Activated CD4-positive, alpha-beta T cell treated with anti-CD3 and anti-CD28 coated beads for 36 hours (primary cell): ENCODE results near the gene WDR90. TPM values are rescaled to one million over a fixed set of nuclear protein-coding genes. Genes with fewer than 3 reads are reported as not detected.

Experiments used
- ATAC-seq: fragments of 200-7000 bp; cut with Tn5 transposase; one replicate; pipeline ENCODE4 v1.10.0; 2021; ENCODE audit warnings: mild to moderate bottlenecking, moderate library complexity
- CTCF ChIA-PET: fragments of 350-600 bp; sonication (Branson Sonifier 250); formaldehyde crosslinking; loops from one replicate; lab custom pipeline; 2021; ENCODE audit warnings: antibody characterized with exemption; lab: Charles Lee
- POLR2A ChIA-PET: fragments of 350-600 bp; sonication (Branson Sonifier 250); formaldehyde crosslinking; loops from one replicate; lab custom pipeline; 2021; ENCODE audit warnings: antibody characterized with exemption, inconsistent platforms; lab: Charles Lee
- DNase-seq: peaks from one replicate; pipeline ENCODE4 v3.0.0-alpha.2; 2020
- H3K27ac Mint-ChIP-seq: one replicate; pipeline ENCODE4 v1.8.0; 2021; ENCODE audit warnings: mixed read lengths
- H3K27me3 Mint-ChIP-seq: one replicate; pipeline ENCODE4 v1.8.0; 2021; ENCODE audit warnings: mixed read lengths
- H3K36me3 Mint-ChIP-seq: one replicate; pipeline ENCODE4 v1.8.0; 2021; ENCODE audit warnings: low read depth, mixed read lengths
- H3K4me1 Mint-ChIP-seq: one replicate; pipeline ENCODE4 v1.8.0; 2021; ENCODE audit warnings: mixed read lengths
- H3K4me3 Mint-ChIP-seq: one replicate; pipeline ENCODE4 v1.8.0; 2021; ENCODE audit warnings: mild to moderate bottlenecking, moderate library complexity, mixed read lengths
- H3K9me3 Mint-ChIP-seq: one replicate; pipeline ENCODE4 v1.8.0; 2021; ENCODE audit warnings: low read depth, mixed read lengths
- intact Hi-C, 2 experiments: fragments of 100-400 bp; cut with DNase I in 1 of 2; cut with micrococcal nuclease in 1 of 2; formaldehyde crosslinking; loops; one replicate each; pipeline versions ENCODE4 v1.14.2 to v1.15.1; 2022 to 2024; cut with DNase I, micrococcal nuclease
- total RNA-seq, 2 experiments: library from RNA; stranded (reverse); gene quantifications; one replicate each; pipeline ENCODE4 v1.2.3, GENCODE V29; 2021

Gene WDR90
- total RNA-seq, 2 experiments from 2014 or later = 43.6 to 55.9 TPM

GRCh38 chr16:714558-715476 lies 65.7 kb downstream of the WDR90 start, which contains the start of gene METRN:
Gene METRN, plus strand, starts transcription at chr16:715118. Its CDS starts 172 bp downstream, at chr16:715290.
- Mint-ChIP-seq H3K36me3 (no peaks in the 10 kb centered on the region), H3K4me1 (peaks cover 8% of the 10 kb centered on the region), H3K27ac (no peak within 1 kb of the TSS), H3K4me3 (peak within 1 kb of the TSS; percentile 56), H3K27me3 (peaks cover 14% of the 10 kb centered on the region), H3K9me3 (no peaks in the 10 kb centered on the region)
- DNase-seq (peak; percentile 95), ATAC-seq (peak; percentile 85)
- intact Hi-C loops = loop anchor here in 1 of 2 experiments (1.0 kb wide), 4 partner anchors 12 to 26 kb away; partner anchors contain the start of gene HAGHL
- POLR2A ChIA-PET = interaction anchor here (0.6 kb wide), 1 partner anchor 409 kb away, joined by 3 read pairs; no protein-coding TSS in a partner anchor
- CTCF ChIA-PET = interaction anchor here (1.0 to 5.4 kb wide), 3 partner anchors 10 to 70 kb away, joined by 3 to 55 read pairs (median 3); no protein-coding TSS in a partner anchor

GRCh38 chr16:715477-716199 lies 66.5 kb downstream of the WDR90 start:
- H3K36me3 Mint-ChIP-seq = no peaks in the 10 kb centered on the region
- no peak for DNase-seq
- POLR2A ChIA-PET = interaction anchor here (1.3 kb wide), 1 partner anchor 11 kb away, joined by 4 read pairs; the partner anchor contains the start of genes CCDC78 and HAGHL
- peaks cover 12% of the 10 kb centered on the region for H3K27me3 Mint-ChIP-seq
- peaks cover 14% of the 10 kb centered on the region for H3K4me1 Mint-ChIP-seq
- peak overlapping the region; percentile 56 for H3K4me3 Mint-ChIP-seq
- CTCF ChIA-PET = interaction anchor here (0.6 to 5.4 kb wide), 5 partner anchors 9 to 150 kb away, joined by 3 to 55 read pairs (median 3); no protein-coding TSS in a partner anchor
- H3K27ac Mint-ChIP-seq = no peak overlapping the region
- ATAC-seq = peak; percentile 2
- no peaks in the 10 kb centered on the region for H3K9me3 Mint-ChIP-seq
- intact Hi-C loops = loop anchor here in 1 of 2 experiments (1.0 kb wide), 4 partner anchors 12 to 26 kb away; partner anchors contain the start of gene HAGHL

GRCh38 chr16:716200-716568 lies 67.0 kb downstream of the WDR90 start:
- no peak for ATAC-seq
- intact Hi-C loops = no loop called here
- Mint-ChIP-seq H3K27ac (no peak overlapping the region), H3K36me3 (no peaks in the 10 kb centered on the region), H3K27me3 (peaks cover 10% of the 10 kb centered on the region), H3K9me3 (no peaks in the 10 kb centered on the region), H3K4me1 (peaks cover 14% of the 10 kb centered on the region), H3K4me3 (peak overlapping the region; percentile 56)
- ChIA-PET POLR2A (interaction anchor here (1.3 kb wide), 1 partner anchor 10 kb away, joined by 4 read pairs; the partner anchor contains the start of genes CCDC78 and HAGHL), CTCF (interaction anchor here (0.6 to 5.4 kb wide), 4 partner anchors 48 to 149 kb away, joined by 3 to 55 read pairs (median 3); partner anchors contain the start of gene RHOT2)
- no peak for DNase-seq

- DNase-seq (no peak), ATAC-seq (no peak)
- Mint-ChIP-seq H3K4me1 (peaks cover 15% of the 10 kb centered on the region), H3K27me3 (peaks cover 9% of the 10 kb centered on the region), H3K27ac (no peak overlapping the region), H3K36me3 (no peaks in the 10 kb centered on the region), H3K4me3 (no peak overlapping the region), H3K9me3 (no peaks in the 10 kb centered on the region)
- CTCF ChIA-PET = interaction anchor here (0.7 to 5.4 kb wide), 3 partner anchors 49 to 74 kb away, joined by 3 to 55 read pairs (median 3); partner anchors contain the start of gene RHOT2
- intact Hi-C loops = no loop called here
- POLR2A ChIA-PET = interaction anchor here (1.3 kb wide), 1 partner anchor 10 kb away, joined by 4 read pairs; the partner anchor contains the start of genes CCDC78 and HAGHL
Observed at GRCh38 chr16:716768-717325, 67.7 kb downstream of the WDR90 start.

Other genes starting within 250 kb of the WDR90 start
- 10 to 100 TPM; 11.5 to 13.0 TPM for gene DECR2, start 247.5 kb upstream of the WDR90 start, total RNA-seq
- 10 to 100 TPM; 14.2 to 17.0 TPM for gene RAB11FIP3, start 223.7 kb upstream of the WDR90 start, total RNA-seq
- gene CAPN15, start 121.7 kb upstream of the WDR90 start, total RNA-seq = 10 to 100 TPM; 64.7 to 69.7 TPM
- not detected for gene PRR35, start 89.0 kb upstream of the WDR90 start, total RNA-seq
- gene NHLRC4, start 82.4 kb upstream of the WDR90 start, total RNA-seq = under 1 TPM; 0.19 to 0.87 TPM
- 10 to 100 TPM; 24.2 to 24.7 TPM for gene PIGQ, start 79.4 kb upstream of the WDR90 start, total RNA-seq
- gene RAB40C, start 59.3 kb upstream of the WDR90 start, total RNA-seq = 1 to 10 TPM; 8.9 to 9.6 TPM
- 1 to 10 TPM in 1 of 2 experiments, under 1 TPM in 1; 0.74 to 1.1 TPM for gene WFIKKN1, start 18.4 kb upstream of the WDR90 start, total RNA-seq
- gene METTL26, start 13.1 kb upstream of the WDR90 start, total RNA-seq = 100 to 1,000 TPM; 116 to 127 TPM
- gene MCRIP2, start 7.5 kb upstream of the WDR90 start, total RNA-seq = 10 to 100 TPM; 28.5 to 44.0 TPM
- gene RHOT2, start 18.8 kb downstream of the WDR90 start, total RNA-seq = 100 to 1,000 TPM; 123 to 130 TPM
- gene RHBDL1, start 26.3 kb downstream of the WDR90 start, total RNA-seq = under 1 TPM; 0.40 to 0.59 TPM
- gene STUB1, start 31.0 kb downstream of the WDR90 start, total RNA-seq = 10 to 100 TPM; 61.1 to 67.0 TPM
- gene JMJD8, start 35.0 kb downstream of the WDR90 start, total RNA-seq = 10 to 100 TPM; 26.1 to 31.4 TPM
- gene WDR24, start 41.0 kb downstream of the WDR90 start, total RNA-seq = 10 to 100 TPM; 18.4 to 23.1 TPM
- 1 to 10 TPM; 6.1 to 6.8 TPM for gene FBXL16, start 56.4 kb downstream of the WDR90 start, total RNA-seq
- gene METRN, start 65.8 kb downstream of the WDR90 start, total RNA-seq = 10 to 100 TPM; 11.1 to 13.3 TPM
- 10 to 100 TPM; 13.3 to 27.0 TPM for gene ANTKMT, start 71.8 kb downstream of the WDR90 start, total RNA-seq
- gene CCDC78, start 77.1 kb downstream of the WDR90 start, total RNA-seq = 1 to 10 TPM; 1.8 to 2.4 TPM
- gene HAGHL, start 77.7 kb downstream of the WDR90 start, total RNA-seq = 10 to 100 TPM; 10.0 to 11.7 TPM
- gene CIAO3, start 91.6 kb downstream of the WDR90 start, total RNA-seq = 10 to 100 TPM; 28.3 to 31.9 TPM
- gene MSLN, start 111.4 kb downstream of the WDR90 start, total RNA-seq = not detected
- gene RPUSD1, start 139.0 kb downstream of the WDR90 start, total RNA-seq = 10 to 100 TPM; 16.3 to 17.5 TPM
- 100 to 1,000 TPM in 1 of 2 experiments, 10 to 100 TPM in 1; 82.2 to 105 TPM for gene CHTF18, start 139.3 kb downstream of the WDR90 start, total RNA-seq
- gene GNG13, start 151.4 kb downstream of the WDR90 start, total RNA-seq = not detected